ENCODE data around the gene GFAP.

The GFAP gene

GRCh38 chr17:44914148-44914547 is 1.2 kb downstream of the GFAP start:
- DNase-seq (ENCODE audit: low read depth) = no peak

DNA sequence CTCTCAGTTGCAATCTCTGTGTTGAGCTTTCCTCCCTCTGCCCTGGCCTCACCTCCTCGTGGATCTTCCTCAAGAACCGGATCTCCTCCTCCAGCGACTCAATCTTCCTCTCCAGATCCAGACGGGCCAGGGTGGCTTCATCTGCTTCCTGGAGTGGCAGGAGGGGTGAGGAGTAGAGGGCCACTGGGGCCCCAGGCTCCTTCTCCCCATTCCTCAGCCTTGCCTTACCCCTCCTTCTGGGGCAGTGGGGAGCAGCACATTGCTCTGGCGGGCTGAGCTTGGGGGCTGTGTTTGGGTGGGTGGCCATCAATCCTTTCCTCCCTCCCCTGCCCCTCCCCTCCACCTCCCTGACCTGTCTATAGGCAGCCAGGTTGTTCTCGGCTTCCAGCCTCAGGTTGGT is 1.6 kb downstream of the GFAP start:
- DNase-seq (ENCODE audit: low read depth) = no peak

GRCh38 chr17:44912763-44913544 is 2.3 kb downstream of the GFAP start:
- no peak for DNase-seq (ENCODE audit: low read depth)

- DNase-seq (ENCODE audit: low read depth) = peak; percentile 27
Observed at GRCh38 chr17:44911133-44912001, 3.9 kb downstream of the GFAP start.

DNA sequence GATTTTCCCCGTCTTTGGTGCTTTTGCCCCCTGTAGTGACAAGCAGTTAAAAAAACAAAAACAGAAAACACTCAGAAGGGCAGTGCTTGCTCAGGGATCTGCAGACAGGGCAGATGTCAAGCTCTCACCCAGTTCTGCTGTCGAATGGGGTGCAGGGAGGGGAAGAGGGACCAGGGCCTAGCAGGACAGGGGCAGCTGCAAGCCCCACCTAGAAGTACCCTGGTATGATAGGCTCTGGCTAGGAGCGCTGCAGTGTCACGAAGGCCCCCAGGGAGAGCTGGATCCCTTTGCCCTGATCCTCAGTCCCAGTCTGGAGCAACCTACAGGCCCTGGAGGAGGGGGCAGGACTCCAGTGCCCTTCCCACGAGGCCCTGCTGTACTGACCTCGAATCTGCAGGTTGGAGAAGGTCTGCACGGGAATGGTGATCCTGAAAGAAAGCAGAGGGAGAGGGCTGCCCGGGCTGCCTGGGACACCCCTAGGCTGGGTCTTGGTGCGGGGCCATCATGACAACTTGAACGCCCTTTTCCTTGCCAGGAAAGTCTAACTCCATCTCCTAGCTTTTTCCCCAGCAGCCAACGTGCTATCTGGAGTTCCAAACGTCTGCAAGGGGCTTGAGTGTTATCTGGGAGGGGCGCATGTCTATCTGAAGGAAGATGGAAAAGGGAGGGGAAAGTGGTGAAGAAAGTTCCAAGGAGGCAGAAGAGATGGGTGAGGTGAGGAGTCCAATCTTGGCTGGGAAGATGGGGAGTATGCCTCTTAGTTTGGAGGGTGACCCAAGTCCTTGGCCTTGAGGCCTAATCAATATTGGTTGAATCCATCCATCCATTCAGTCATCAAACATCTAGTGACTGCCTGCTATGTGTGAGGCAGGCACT is 4.8 kb downstream of the GFAP start:
- DNase-seq (ENCODE audit: low read depth) = no peak

DNA sequence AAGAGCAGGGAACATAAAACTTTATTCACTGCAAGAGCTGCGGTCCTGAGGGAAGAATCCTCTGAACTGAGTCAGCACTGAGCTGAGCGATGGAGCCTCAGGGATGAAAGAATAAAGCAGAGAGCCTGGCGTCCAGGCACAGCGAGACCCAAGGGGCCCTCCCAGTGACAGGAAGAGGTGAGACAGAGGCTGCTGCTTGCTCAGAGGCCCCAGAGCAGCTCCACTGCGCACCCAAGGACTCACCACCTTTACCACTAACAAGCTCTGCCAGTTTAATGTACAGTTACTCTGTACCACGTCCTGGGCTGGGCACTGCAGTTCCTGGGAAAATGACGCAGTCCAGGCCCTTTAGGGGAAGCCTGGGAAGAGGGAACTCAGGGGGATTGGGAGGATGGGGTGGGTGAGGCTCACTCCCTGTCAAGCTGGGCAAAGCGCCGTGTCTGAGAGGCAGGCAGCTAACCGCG is 5.6 kb downstream of the GFAP start:
- DNase-seq (ENCODE audit: low read depth) = no peak

DNA sequence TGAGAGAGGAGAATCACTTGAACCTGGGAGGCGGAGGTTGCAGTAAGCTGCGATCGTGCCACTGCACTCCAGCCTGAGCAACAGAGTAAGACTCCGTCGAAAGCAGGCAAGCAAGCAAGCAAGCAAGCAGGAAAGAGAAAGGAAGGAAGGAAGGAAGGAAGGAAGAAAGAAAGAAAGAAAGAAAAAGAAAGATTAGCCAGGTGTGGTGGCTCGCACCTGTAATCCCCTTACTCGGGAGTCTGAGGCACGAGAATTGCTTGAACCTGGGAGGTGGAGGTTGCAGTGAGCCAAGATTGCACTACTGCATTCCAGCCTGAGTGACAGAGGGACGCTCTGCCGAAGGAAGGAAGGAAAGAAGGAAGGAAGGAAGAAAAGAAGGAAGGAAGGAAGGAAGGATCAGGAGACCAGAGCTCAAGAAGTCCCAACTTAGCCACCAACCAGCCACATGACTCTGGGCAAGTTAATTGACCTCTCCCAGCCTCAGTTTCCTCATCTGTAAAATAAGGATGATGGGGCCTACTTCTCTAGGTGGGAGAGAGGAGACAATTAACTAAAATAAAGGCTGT is 6.5 kb downstream of the GFAP start:
- no peak for DNase-seq (ENCODE audit: low read depth)

DNA sequence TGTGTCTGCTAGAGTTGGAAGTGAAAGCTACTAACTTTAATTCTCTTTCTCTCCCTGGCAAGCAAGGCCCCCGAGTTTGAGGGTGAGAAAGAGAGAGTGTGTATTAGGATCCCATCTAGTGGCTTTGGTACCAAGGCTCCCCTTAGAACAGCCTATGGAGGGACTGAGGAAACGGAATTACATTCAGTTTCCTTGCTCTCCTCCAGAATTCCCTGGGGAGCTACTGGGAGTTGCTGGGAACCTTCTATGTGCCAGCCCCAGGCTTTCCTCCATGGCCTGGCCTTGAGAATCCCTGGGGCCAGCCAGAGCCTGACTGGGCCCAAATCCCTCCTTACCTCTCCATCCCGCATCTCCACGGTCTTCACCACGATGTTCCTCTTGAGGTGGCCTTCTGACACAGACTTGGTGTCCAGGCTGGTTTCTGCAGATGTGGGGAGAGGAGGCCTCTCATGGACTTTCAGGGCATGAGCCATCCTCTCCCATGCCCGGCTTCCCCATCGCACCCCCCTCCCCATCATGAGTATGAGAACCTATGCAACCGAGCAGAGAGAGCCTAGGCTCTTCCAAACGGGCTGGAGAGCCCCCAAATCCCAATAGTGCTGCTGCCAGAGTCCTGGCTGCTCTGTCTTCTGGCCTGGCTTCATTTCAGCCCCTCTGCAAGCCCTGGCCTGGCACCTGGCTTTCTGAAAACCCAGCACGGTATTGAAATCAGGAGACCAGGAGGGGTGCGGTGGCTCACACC is 7.4 kb downstream of the GFAP start:
- DNase-seq (ENCODE audit: low read depth) = no peak

- no peak for DNase-seq (ENCODE audit: low read depth)
Observed at GRCh38 chr17:44906763-44907728, 8.3 kb downstream of the GFAP start.

- DNase-seq (ENCODE audit: low read depth) = no peak
Observed at GRCh38 chr17:44906010-44906646, 9.2 kb downstream of the GFAP start.

DNA sequence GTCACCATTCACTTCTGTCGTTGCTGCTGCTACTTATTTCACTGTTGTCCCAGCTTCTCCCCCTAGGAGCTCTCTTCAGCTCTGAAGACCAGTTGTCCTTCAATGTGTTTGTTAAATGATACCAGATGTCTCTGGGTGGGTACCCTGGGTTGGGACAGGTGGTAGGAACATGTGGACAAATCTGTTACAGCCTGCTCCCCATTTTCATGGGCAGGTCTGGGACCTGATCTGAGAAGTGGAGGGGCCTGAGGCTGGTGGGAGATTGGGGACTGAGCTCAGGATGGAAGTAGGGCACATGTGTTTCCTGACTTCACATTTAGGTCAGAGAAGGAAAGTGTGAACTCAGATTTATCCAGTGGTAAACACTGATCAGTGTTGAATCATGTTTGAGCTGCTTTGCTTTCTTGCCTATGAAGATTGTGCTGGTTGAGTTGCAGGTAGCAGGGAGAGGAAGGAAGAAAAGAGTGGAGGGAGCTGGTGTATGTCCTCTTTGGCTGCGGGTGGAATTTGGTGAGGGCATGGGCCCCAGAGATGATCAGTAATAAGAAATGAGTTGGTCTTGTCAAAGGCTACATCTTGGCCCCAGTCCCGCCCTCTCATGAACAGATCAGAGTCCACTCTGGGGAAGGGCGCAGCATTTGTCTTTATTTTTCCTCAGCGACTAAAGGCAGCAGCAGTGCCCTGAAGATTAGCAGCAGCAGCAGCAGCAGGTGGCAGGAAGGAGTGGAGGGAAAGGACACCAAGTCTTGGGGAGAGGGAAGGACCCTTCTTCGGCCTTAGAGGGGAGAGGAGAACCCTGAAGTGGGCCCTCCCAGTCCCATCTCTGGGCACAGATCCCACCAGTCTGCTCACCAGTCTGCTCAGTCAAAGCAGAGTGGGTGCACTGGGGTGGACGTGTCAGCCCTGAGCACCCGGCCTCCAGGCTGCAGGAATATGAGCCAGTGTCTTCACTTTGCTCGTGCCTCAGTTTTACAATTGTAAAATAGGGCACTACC is 10.0 kb downstream of the GFAP start:
- DNase-seq (ENCODE audit: low read depth) = no peak

DNA sequence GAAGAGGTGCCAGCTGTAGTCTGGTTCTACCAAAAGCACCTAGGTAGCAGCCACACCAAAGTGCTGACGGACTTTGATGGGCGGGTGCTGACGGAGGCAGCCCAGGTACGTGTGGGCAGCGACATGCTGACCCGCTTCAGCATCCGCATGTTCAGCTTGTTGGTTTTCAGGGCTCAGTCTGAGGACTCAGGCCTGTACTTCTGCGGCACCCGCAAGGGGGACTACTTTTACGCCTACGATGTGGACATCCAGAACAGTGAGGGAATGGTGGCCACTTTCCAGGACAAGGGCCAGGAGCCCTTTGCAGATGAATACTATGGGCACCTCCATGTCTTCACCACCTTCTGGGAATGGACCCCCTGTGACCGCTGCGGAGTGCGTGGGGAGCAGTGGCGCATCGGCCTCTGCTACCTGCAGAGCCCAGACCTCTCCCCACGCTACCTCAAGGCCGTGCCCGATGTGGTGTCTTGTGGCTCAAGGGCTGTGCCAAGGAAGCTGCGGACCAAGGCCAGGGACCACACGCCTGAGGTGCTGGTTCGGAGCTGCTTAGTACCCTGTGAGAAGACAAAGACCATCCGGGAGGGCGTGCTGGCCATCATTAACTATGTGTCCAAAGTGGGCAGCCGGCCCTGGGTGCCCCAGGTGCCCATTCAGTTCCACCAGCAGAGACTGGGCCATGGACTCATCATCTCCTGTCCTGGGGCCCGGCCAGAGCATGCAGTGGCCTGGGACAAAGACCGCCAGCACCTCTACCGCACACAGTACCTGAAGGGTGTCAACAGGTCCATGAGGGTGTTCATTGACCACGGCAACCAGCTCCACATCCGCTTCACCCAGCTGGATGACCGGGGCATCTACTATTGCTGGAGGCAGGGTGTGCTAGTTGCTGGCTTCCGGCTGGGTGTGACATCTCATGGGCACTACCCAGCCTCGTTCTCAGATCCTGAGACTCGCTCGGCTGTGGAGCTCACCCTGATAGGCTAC is 11.0 kb downstream of the GFAP start:
- DNase-seq (ENCODE audit: low read depth) = no peak

DNA sequence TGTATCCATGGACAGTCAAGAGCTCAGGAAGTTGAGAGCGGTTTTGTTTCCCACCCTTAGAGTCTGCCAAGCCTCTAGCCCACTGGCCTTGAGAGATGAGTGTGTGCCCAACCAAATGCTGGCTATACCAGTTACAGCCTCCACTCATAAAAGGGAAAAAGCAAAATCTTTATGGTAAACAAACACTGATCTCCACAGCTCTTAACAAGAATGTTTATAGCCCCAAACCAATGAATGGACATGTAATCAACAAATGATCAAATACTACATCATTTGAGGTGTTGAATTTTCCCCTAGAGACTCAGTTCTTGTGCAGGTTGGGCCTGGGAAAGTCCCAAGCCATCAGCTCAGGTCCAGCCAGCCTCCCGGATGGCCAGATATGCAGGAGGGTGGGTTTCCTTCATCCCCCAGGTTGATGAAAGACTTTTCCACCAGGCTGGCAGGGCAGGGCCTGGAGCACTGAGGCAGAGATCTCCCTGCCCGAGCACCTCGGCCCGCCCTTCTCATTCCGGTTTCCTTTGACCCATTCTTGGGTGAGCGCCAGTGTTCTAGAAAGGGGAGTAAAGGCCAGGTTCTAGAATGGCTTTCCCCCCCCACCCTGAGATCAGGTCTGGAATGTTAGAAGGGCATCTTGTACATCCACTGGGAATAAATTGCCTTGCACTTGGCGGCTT is 12.2 kb downstream of the GFAP start:
- no peak for DNase-seq (ENCODE audit: low read depth)

- no peak for DNase-seq (ENCODE audit: low read depth)
Observed at GRCh38 chr17:44902135-44902760, 13.1 kb downstream of the GFAP start.

GRCh38 chr17:44901411-44901921 is 13.8 kb downstream of the GFAP start:
- no peak for DNase-seq (ENCODE audit: low read depth)

GRCh38 chr17:44900894-44901293 is 14.4 kb downstream of the GFAP start:
- DNase-seq (ENCODE audit: low read depth) = no peak
